HepG2 (cell line): ENCODE measurements around the gene PLEKHA5. TPM values are rescaled to one million over a fixed set of nuclear protein-coding genes. Genes with fewer than 3 reads are reported as not detected.

Experiments used
- ATAC-seq: fragments of 200-7000 bp; cut with Tn5 transposase; 3 replicates; pipeline ENCODE4 v1.9.1; 2020; ENCODE audit warnings: mild to moderate bottlenecking, moderate library complexity
- BruUV-seq: library from RNA; stranded (reverse); fragments of 400-500 nt; replicated peaks from 2 replicates; lab custom pipeline; 2021; lab: Mats Ljungman, UMichigan
- CTCF ChIA-PET: fragments of 300-600 bp; formaldehyde crosslinking; extraction: SDS; loops from one replicate; lab custom pipeline; 2021; ENCODE audit warnings: low total read pairs, inconsistent platforms, low intra/inter-chr PET ratio; lab: Yijun Ruan, JAX
- POLR2A ChIA-PET: fragments of 350-600 bp; sonication (Branson Sonifier 250); formaldehyde crosslinking; loops from one replicate; lab custom pipeline; 2020; ENCODE audit warnings: antibody characterized with exemption, inconsistent platforms; lab: Yijun Ruan, JAX
- DNase-seq: peaks from one replicate; pipeline ENCODE4 v3.0.0-alpha.2; 2015; ENCODE audit warnings: low spot score
- FAIRE-seq: peaks from 3 replicates; lab custom pipeline; 2011; peaks lifted over from hg19 to GRCh38; lab: Jason Lieb, UNC
- H2AFZ ChIP-seq: one replicate; pipeline ENCODE4 v1.6.1; 2011; ENCODE audit warnings: low read length, inconsistent platforms
- H3K27ac ChIP-seq: fragments of 300-600 bp; 3 replicates; pipeline ENCODE4 v1.8.0; 2011; ENCODE audit warnings: mixed run types, mild to moderate bottlenecking, mixed read lengths, low read length, inconsistent platforms; ENCODE audit not compliant: insufficient read depth; ENCODE audit errors: extremely low read length
- H3K27me3 ChIP-seq, 2 experiments: fragments of 200-600 bp in 1 of 2; 2 replicates in 1 of 2; 3 replicates in 1 of 2; pipeline versions ENCODE4 v1.6.0 to v1.8.0; 2011; ENCODE audit warnings: low read length in 2 of 2, mild to moderate bottlenecking in 2 of 2, moderate library complexity in 2 of 2, inconsistent platforms in 1 of 2; ENCODE audit not compliant: insufficient read depth in 2 of 2, control insufficient read depth in 1 of 2
- H3K36me3 ChIP-seq, 2 experiments: fragments of 200-600 bp in 1 of 2; replicated peaks in 1 of 2; 2 replicates in 1 of 2; 3 replicates in 1 of 2; pipeline versions ENCODE4 v1.5.1 to v1.8.0; 2011; ENCODE audit warnings: low read length in 2 of 2, inconsistent platforms in 1 of 2; ENCODE audit not compliant: insufficient read depth in 2 of 2, control insufficient read depth in 1 of 2
- H3K4me1 ChIP-seq: 2 replicates; pipeline ENCODE4 v1.5.1; 2012; ENCODE audit warnings: low read length, inconsistent platforms; ENCODE audit not compliant: insufficient read depth
- H3K4me2 ChIP-seq: 2 replicates; pipeline ENCODE4 v1.6.0; 2011; ENCODE audit warnings: low read depth, low read length, inconsistent platforms
- H3K4me3 ChIP-seq, 3 experiments: fragments of 200-600 bp in 1 of 3; sonication (generic), shearing (Covaris generic) in 1 of 3; replicated peaks in 1 of 3; 2 replicates each; pipeline ENCODE4 v1.5.1; 2011 to 2016; ENCODE audit warnings: low read length in 3 of 3, inconsistent platforms in 2 of 3, low read depth in 2 of 3, mild to moderate bottlenecking in 2 of 3, control low read depth in 1 of 3, mixed read lengths in 1 of 3; ENCODE audit not compliant: insufficient read depth in 1 of 3
- H3K79me2 ChIP-seq: one replicate; pipeline ENCODE4 v1.6.1; 2011; ENCODE audit warnings: low read length, inconsistent platforms; ENCODE audit not compliant: insufficient read depth
- H3K9ac ChIP-seq: 2 replicates; pipeline ENCODE4 v1.6.0; 2011; ENCODE audit warnings: mild to moderate bottlenecking, low read depth, low read length, inconsistent platforms; ENCODE audit not compliant: insufficient read depth
- H3K9me3 ChIP-seq: 2 replicates; pipeline ENCODE4 v1.5.1; 2012; ENCODE audit warnings: mild to moderate bottlenecking, low read length
- H4K20me1 ChIP-seq: 2 replicates; pipeline ENCODE4 v1.6.0; 2011; ENCODE audit warnings: inconsistent platforms, mild to moderate bottlenecking, low read length, moderate library complexity; ENCODE audit not compliant: insufficient read depth
- ARID2 ChIP-seq: sonication (generic); formaldehyde crosslinking; IDR thresholded peaks from 2 replicates; pipeline ENCODE4 v1.8.1; 2022; ENCODE audit warnings: mild to moderate bottlenecking, missing genetic modification reagents, borderline replicate concordance
- PRDM15 ChIP-seq: sonication (generic); formaldehyde crosslinking; IDR thresholded peaks from 2 replicates; pipeline ENCODE4 v1.4.0; 2020; ENCODE audit warnings: missing genetic modification reagents
- SIN3B ChIP-seq: fragments of 150-350 bp; IDR thresholded peaks from 2 replicates; pipeline ENCODE4 v1.6.1; 2014; ENCODE audit warnings: low read length
- THYN1 ChIP-seq: sonication (generic); formaldehyde crosslinking; IDR thresholded peaks from 2 replicates; pipeline ENCODE4 v1.8.1; 2023; ENCODE audit warnings: low read depth, mild to moderate bottlenecking, moderate library complexity, missing genetic modification reagents, borderline replicate concordance
- ZFYVE20 ChIP-seq: sonication (generic); formaldehyde crosslinking; IDR thresholded peaks from 2 replicates; pipeline ENCODE4 v1.8.0; 2023; ENCODE audit warnings: low read depth, mild to moderate bottlenecking, moderate library complexity, missing genetic modification reagents, borderline replicate concordance
- ZNF17 ChIP-seq: sonication (generic); formaldehyde crosslinking; IDR thresholded peaks from 2 replicates; pipeline ENCODE4 v1.5.0; 2020; ENCODE audit warnings: mild to moderate bottlenecking, missing genetic modification reagents
- ZNF263 ChIP-seq: sonication (generic); formaldehyde crosslinking; IDR thresholded peaks from 2 replicates; pipeline ENCODE4 v1.4.0; 2020; ENCODE audit warnings: missing genetic modification reagents
- ZNF589 ChIP-seq: sonication (generic); formaldehyde crosslinking; conservative IDR thresholded peaks from 2 replicates; pipeline ENCODE4 v1.8.0; 2022; ENCODE audit warnings: mild to moderate bottlenecking, moderate library complexity, missing genetic modification reagents
- WGBS: methylation state at CpG from one replicate; pipeline ENCODE4 v1.1.6; 2017; ENCODE audit warnings: low lambda C conversion rate; 5-methylcytosine and 5-hydroxymethylcytosine counted together
- in situ Hi-C: cut with HindIII; loops from 2 replicates; pipeline ENCODE4 v1.10.0; 2017; ENCODE audit warnings: low pct_unique_long_range_greater_than_20kb; ENCODE audit not compliant: extremely low pct_ligation_motif_present
- intact Hi-C: fragments of 100-400 bp; cut with micrococcal nuclease; formaldehyde crosslinking; loops from one replicate; pipeline ENCODE4 v1.10.0; 2022; ENCODE audit not compliant: unreplicated experiment
- polyA plus RNA-seq, 8 experiments: library from polyadenylated mRNA; depleted of rRNA in 3 of 8; stranded (reverse) in 7 of 8; unstranded in 1 of 8; fragments of >200 nt; fragmentation: Illumina TruSeq in 4 of 8; extraction: Trizol in 4 of 8; gene quantifications; 2 replicates each; pipeline versions ENCODE4 v1.2.1 to v1.2.3, GENCODE V29; 2011 to 2016; ENCODE audit warnings: low read depth in 4 of 8, missing spikeins in 1 of 8, mixed read lengths in 1 of 8; ENCODE audit not compliant: insufficient read depth in 1 of 8
- total RNA-seq, 5 experiments: library from RNA; depleted of rRNA; stranded (reverse); fragments of >200 nt; fragmentation: Illumina TruSeq; extraction: Trizol; gene quantifications; 2 replicates each; pipeline ENCODE4 v1.2.3, GENCODE V29; 2016; ENCODE audit warnings: low read depth in 1 of 5
- TF ChIP-seq, protein P1 (sequence below): sonication (generic); formaldehyde crosslinking; IDR thresholded peaks from 2 replicates; pipeline ENCODE4 v1.5.0; 2020; ENCODE audit warnings: mild to moderate bottlenecking, missing genetic modification reagents, borderline replicate concordance
- TF ChIP-seq, protein P2 (sequence below): sonication (generic); formaldehyde crosslinking; IDR thresholded peaks from 2 replicates; pipeline ENCODE4 v1.5.0; 2020; ENCODE audit warnings: mild to moderate bottlenecking, missing genetic modification reagents, moderate library complexity

PLEKHA5 gene
- total and polyA plus RNA-seq, 2 of the 13 experiments (the other 11 are each of a cell fraction or from before 2014, with no cell fraction given), result 4.2 to 15.4 TPM

GRCh38 chr12:19158923-19159322 is 29.4 kb downstream of the PLEKHA5 start:
- Histone ChIP-seq H3K4me2 (no peak overlapping the region), H3K79me2 (peaks cover 4% of the 10 kb centered on the region), H3K4me3 (no peak overlapping the region), H3K27me3 (no peaks in the 10 kb centered on the region), H3K36me3 (no peaks in the 10 kb centered on the region), H4K20me1 (no peaks in the 10 kb centered on the region), H3K9ac (no peak overlapping the region), H2AFZ (no peak overlapping the region), H3K27ac (no peak overlapping the region), H3K4me1 (no peaks in the 10 kb centered on the region), H3K9me3 (no peaks in the 10 kb centered on the region)
- TF ChIP-seq PRDM15 (CRISPR knock-in tag) (no peak), ZNF263 (CRISPR knock-in tag) (no peak), ZNF589 (no peak), SIN3B (no peak), ZFYVE20 (CRISPR knock-in tag) (no peak), THYN1 (no peak), ZNF17 (no peak), ARID2 (no peak)
- TF ChIP-seq, protein P1, sequence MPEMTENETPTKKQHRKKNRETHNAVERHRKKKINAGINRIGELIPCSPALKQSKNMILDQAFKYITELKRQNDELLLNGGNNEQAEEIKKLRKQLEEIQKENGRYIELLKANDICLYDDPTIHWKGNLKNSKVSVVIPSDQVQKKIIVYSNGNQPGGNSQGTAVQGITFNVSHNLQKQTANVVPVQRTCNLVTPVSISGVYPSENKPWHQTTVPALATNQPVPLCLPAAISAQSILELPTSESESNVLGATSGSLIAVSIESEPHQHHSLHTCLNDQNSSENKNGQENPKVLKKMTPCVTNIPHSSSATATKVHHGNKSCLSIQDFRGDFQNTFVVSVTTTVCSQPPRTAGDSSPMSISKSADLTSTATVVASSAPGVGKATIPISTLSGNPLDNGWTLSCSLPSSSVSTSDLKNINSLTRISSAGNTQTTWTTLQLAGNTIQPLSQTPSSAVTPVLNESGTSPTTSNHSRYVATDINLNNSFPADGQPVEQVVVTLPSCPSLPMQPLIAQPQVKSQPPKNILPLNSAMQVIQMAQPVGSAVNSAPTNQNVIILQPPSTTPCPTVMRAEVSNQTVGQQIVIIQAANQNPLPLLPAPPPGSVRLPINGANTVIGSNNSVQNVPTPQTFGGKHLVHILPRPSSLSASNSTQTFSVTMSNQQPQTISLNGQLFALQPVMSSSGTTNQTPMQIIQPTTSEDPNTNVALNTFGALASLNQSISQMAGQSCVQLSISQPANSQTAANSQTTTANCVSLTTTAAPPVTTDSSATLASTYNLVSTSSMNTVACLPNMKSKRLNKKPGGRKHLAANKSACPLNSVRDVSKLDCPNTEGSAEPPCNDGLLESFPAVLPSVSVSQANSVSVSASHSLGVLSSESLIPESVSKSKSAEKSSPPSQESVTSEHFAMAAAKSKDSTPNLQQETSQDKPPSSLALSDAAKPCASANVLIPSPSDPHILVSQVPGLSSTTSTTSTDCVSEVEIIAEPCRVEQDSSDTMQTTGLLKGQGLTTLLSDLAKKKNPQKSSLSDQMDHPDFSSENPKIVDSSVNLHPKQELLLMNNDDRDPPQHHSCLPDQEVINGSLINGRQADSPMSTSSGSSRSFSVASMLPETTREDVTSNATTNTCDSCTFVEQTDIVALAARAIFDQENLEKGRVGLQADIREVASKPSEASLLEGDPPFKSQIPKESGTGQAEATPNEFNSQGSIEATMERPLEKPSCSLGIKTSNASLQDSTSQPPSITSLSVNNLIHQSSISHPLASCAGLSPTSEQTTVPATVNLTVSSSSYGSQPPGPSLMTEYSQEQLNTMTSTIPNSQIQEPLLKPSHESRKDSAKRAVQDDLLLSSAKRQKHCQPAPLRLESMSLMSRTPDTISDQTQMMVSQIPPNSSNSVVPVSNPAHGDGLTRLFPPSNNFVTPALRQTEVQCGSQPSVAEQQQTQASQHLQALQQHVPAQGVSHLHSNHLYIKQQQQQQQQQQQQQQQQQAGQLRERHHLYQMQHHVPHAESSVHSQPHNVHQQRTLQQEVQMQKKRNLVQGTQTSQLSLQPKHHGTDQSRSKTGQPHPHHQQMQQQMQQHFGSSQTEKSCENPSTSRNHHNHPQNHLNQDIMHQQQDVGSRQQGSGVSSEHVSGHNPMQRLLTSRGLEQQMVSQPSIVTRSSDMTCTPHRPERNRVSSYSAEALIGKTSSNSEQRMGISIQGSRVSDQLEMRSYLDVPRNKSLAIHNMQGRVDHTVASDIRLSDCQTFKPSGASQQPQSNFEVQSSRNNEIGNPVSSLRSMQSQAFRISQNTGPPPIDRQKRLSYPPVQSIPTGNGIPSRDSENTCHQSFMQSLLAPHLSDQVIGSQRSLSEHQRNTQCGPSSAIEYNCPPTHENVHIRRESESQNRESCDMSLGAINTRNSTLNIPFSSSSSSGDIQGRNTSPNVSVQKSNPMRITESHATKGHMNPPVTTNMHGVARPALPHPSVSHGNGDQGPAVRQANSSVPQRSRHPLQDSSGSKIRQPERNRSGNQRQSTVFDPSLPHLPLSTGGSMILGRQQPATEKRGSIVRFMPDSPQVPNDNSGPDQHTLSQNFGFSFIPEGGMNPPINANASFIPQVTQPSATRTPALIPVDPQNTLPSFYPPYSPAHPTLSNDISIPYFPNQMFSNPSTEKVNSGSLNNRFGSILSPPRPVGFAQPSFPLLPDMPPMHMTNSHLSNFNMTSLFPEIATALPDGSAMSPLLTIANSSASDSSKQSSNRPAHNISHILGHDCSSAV (CRISPR knock-in tag), result no peak
- TF ChIP-seq, protein P2, sequence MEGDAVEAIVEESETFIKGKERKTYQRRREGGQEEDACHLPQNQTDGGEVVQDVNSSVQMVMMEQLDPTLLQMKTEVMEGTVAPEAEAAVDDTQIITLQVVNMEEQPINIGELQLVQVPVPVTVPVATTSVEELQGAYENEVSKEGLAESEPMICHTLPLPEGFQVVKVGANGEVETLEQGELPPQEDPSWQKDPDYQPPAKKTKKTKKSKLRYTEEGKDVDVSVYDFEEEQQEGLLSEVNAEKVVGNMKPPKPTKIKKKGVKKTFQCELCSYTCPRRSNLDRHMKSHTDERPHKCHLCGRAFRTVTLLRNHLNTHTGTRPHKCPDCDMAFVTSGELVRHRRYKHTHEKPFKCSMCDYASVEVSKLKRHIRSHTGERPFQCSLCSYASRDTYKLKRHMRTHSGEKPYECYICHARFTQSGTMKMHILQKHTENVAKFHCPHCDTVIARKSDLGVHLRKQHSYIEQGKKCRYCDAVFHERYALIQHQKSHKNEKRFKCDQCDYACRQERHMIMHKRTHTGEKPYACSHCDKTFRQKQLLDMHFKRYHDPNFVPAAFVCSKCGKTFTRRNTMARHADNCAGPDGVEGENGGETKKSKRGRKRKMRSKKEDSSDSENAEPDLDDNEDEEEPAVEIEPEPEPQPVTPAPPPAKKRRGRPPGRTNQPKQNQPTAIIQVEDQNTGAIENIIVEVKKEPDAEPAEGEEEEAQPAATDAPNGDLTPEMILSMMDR (CRISPR knock-in tag), result no peak
- intact Hi-C loops (no loop called here), in situ Hi-C loops (no loop called here)
- no peak for DNase-seq
- ChIA-PET POLR2A (no interaction called here), CTCF (no interaction called here)
- no peak for FAIRE-seq
- 98% methylated on average over 1 of the region's 1 CpG for WGBS
- no TSS peak for BruUV-seq
- ATAC-seq, result no peak
